GM12878 (cell line): ENCODE data around the gene EFHD2. TPM values are rescaled to one million over a fixed set of nuclear protein-coding genes. Genes with fewer than 3 reads are reported as not detected.

ENCODE experiments used
- ATAC-seq: fragments of 200-7000 bp; cut with Tn5 transposase; 3 replicates; pipeline ENCODE4 v1.9.1; 2020; ENCODE audit warnings: mild to moderate bottlenecking, moderate library complexity
- BruUV-seq: library from RNA; stranded (reverse); fragments of 400-500 nt; replicated peaks from 2 replicates; lab custom pipeline; 2021; lab: Mats Ljungman, UMichigan
- CTCF ChIA-PET: fragments of 300-600 bp; sonication (Branson Sonifier 250); formaldehyde crosslinking; extraction: SDS; loops from one replicate; lab custom pipeline; 2021; ENCODE audit warnings: inconsistent platforms; lab: Yijun Ruan, JAX
- POLR2A ChIA-PET: fragments of 350-600 bp; formaldehyde crosslinking; extraction: SDS; loops from one replicate; lab custom pipeline; 2021; ENCODE audit warnings: inconsistent platforms; lab: Charles Lee
- RAD21 ChIA-PET: fragments of 300-600 bp; sonication (Branson Sonifier 250); formaldehyde crosslinking; loops from one replicate; lab custom pipeline; 2023; ENCODE audit warnings: antibody characterized with exemption; ENCODE audit not compliant: unreplicated experiment; lab: Charles Lee
- SMC1A ChIA-PET: fragments of 300-600 bp; sonication (Branson Sonifier 250); formaldehyde crosslinking; loops from one replicate; lab custom pipeline; 2023; ENCODE audit not compliant: unreplicated experiment, uncharacterized antibody; lab: Charles Lee
- DNase-seq: peaks from one replicate; pipeline ENCODE4 v3.0.0-alpha.2; 2011; ENCODE audit warnings: low read depth, low spot score
- FAIRE-seq: peaks from 3 replicates; lab custom pipeline; 2011; peaks lifted over from hg19 to GRCh38; lab: Jason Lieb, UNC
- H2AFZ ChIP-seq: 2 replicates; pipeline ENCODE4 v1.6.0; 2011; ENCODE audit warnings: low read depth, low read length, control low read depth; ENCODE audit not compliant: control insufficient read depth
- H3K27ac ChIP-seq: 2 replicates; pipeline ENCODE4 v1.5.1; 2011; ENCODE audit warnings: control low read depth; ENCODE audit not compliant: control insufficient read depth, insufficient read depth
- H3K27me3 ChIP-seq, 2 experiments: replicated peaks in 1 of 2; 2 replicates each; pipeline versions ENCODE4 v1.6.0 to v1.6.1; 2011; ENCODE audit warnings: low read length in 1 of 2; ENCODE audit not compliant: control insufficient read depth in 2 of 2, insufficient read depth in 2 of 2
- H3K36me3 ChIP-seq, 2 experiments: 2 replicates each; pipeline ENCODE4 v1.5.1; 2011; ENCODE audit warnings: low read length in 1 of 2; ENCODE audit not compliant: control insufficient read depth in 2 of 2, insufficient read depth in 2 of 2
- H3K4me1 ChIP-seq: 2 replicates; pipeline ENCODE4 v1.6.1; 2011; ENCODE audit warnings: mild to moderate bottlenecking, low read length, moderate library complexity, mixed read lengths; ENCODE audit not compliant: control insufficient read depth, insufficient read depth
- H3K4me2 ChIP-seq: 2 replicates; pipeline ENCODE4 v1.6.0; 2011; ENCODE audit warnings: control low read depth; ENCODE audit not compliant: control insufficient read depth, insufficient read depth
- H3K4me3 ChIP-seq: fragments of 200-600 bp; sonication (generic); 2 replicates; pipeline ENCODE4 v1.5.1; 2016
- H3K79me2 ChIP-seq: 2 replicates; pipeline ENCODE4 v1.6.0; 2011; ENCODE audit warnings: low read length; ENCODE audit not compliant: control insufficient read depth, insufficient read depth
- H3K9ac ChIP-seq: 2 replicates; pipeline ENCODE4 v1.8.0; 2011; ENCODE audit warnings: low read length, control low read depth, mixed read lengths; ENCODE audit not compliant: control insufficient read depth, insufficient read depth
- H3K9me3 ChIP-seq: replicated peaks from 3 replicates; pipeline ENCODE4 v1.5.1; 2011; ENCODE audit warnings: mild to moderate bottlenecking, low read length; ENCODE audit not compliant: control insufficient read depth, insufficient read depth
- H4K20me1 ChIP-seq: 2 replicates; pipeline ENCODE4 v1.6.0; 2011; ENCODE audit not compliant: control insufficient read depth, insufficient read depth
- BCL11A ChIP-seq: IDR thresholded peaks from 2 replicates; pipeline ENCODE4 v1.6.1; 2011; ENCODE audit warnings: low read depth, low read length
- CTCF ChIP-seq, 3 experiments: IDR thresholded peaks in 2 of 3; conservative IDR thresholded peaks in 1 of 3; 2 replicates each; pipeline ENCODE4 v1.5.1; 2011; ENCODE audit warnings: low read depth in 3 of 3, low read length in 3 of 3, mild to moderate bottlenecking in 3 of 3, control low read depth in 2 of 3, moderate library complexity in 2 of 3, inconsistent platforms in 1 of 3, mixed read lengths in 1 of 3; ENCODE audit not compliant: control insufficient read depth in 2 of 3, insufficient read depth in 1 of 3; ENCODE audit errors: extremely low read depth in 1 of 3
- HDAC6 ChIP-seq: fragments of 200-600 bp; sonication (generic); IDR thresholded peaks from one replicate; pipeline ENCODE4 v1.8.0; 2017; ENCODE audit warnings: antibody characterized with exemption; ENCODE audit not compliant: unreplicated experiment
- NR2C2 ChIP-seq: IDR thresholded peaks from 2 replicates; pipeline ENCODE4 v1.6.1; 2011; ENCODE audit warnings: borderline replicate concordance, low read depth; ENCODE audit not compliant: control insufficient read depth, insufficient read length
- PML ChIP-seq: IDR thresholded peaks from 2 replicates; pipeline ENCODE4 v1.6.1; 2012; ENCODE audit warnings: low read length, inconsistent platforms
- RAD21 ChIP-seq: IDR thresholded peaks from 2 replicates; pipeline ENCODE4 v1.6.1; 2011; ENCODE audit warnings: mild to moderate bottlenecking, low read depth, low read length, moderate library complexity; ENCODE audit not compliant: insufficient read depth
- RFX5 ChIP-seq: IDR thresholded peaks from 2 replicates; pipeline ENCODE4 v1.6.1; 2011; ENCODE audit warnings: low read depth, low read length, improper control_type of control experiment
- SMARCA5 ChIP-seq: fragments of 450-650 bp; IDR thresholded peaks from 2 replicates; pipeline ENCODE4 v1.6.1; 2017; ENCODE audit warnings: mild to moderate bottlenecking
- SMC3 ChIP-seq: IDR thresholded peaks from 2 replicates; pipeline ENCODE4 v1.6.1; 2011; ENCODE audit warnings: low read length, improper control_type of control experiment, borderline replicate concordance
- ZNF207 ChIP-seq: fragments of 450-650 bp; IDR thresholded peaks from 2 replicates; pipeline ENCODE4 v1.6.1; 2014; ENCODE audit warnings: antibody characterized with exemption, mild to moderate bottlenecking, borderline replicate concordance
- ZNF622 ChIP-seq: fragments of 450-650 bp; IDR thresholded peaks from 2 replicates; pipeline ENCODE4 v1.6.1; 2017; ENCODE audit warnings: mild to moderate bottlenecking, inconsistent platforms
- whole genome bisulfite sequencing: methylation state at CpG from one replicate; pipeline ENCODE4 v1.1.6; 2016; ENCODE audit warnings: low lambda C conversion rate; ENCODE audit not compliant: insufficient replicate concordance, insufficient coverage; ENCODE audit errors: missing lambda C conversion rate; 5-methylcytosine and 5-hydroxymethylcytosine counted together
- in situ Hi-C: fragments of 300-500 bp; cut with MboI; formaldehyde crosslinking; loops from 9 replicates; pipeline ENCODE4 v1.14.3; 2018; ENCODE audit warnings: mixed read lengths
- intact Hi-C: fragments of 100-400 bp; cut with micrococcal nuclease; formaldehyde crosslinking; loops from one replicate; pipeline ENCODE4 v1.14.2; 2022; ENCODE audit not compliant: unreplicated experiment
- polyA plus RNA-seq, 11 experiments: library from polyadenylated mRNA; depleted of rRNA in 4 of 11; unstranded in 6 of 11; stranded (reverse) in 5 of 11; fragments of >200 nt; fragmentation: Nextera tagmentation in 4 of 11; fragmentation: Illumina TruSeq in 1 of 11; extraction: Ambion mirVana in 4 of 11; extraction: Trizol in 1 of 11; gene quantifications; 1 replicate in 1 of 11; 2 replicates in 10 of 11; pipeline versions ENCODE4 v1.2.1 to v1.2.3, GENCODE V29; 2011 to 2016; ENCODE audit warnings: inconsistent platforms in 2 of 11, missing spikeins in 2 of 11, low read depth in 1 of 11
- total RNA-seq, 4 experiments: library from RNA; depleted of rRNA in 3 of 4; stranded (reverse); fragments of >200 nt in 3 of 4; fragmentation: Illumina TruSeq in 1 of 4; extraction: Trizol in 1 of 4; gene quantifications; 2 replicates each; pipeline versions ENCODE4 v1.2.1 to v1.2.3, GENCODE V29; 2013 to 2021
- TF ChIP-seq, protein P1 (sequence below): fragments of 450-650 bp; IDR thresholded peaks from 2 replicates; pipeline ENCODE4 v1.6.1; 2014; ENCODE audit warnings: mild to moderate bottlenecking

The EFHD2 gene
- total and polyA plus RNA-seq, 10 of the 15 experiments (the other 5 are each of a cell fraction or from before 2014, with no cell fraction given): 4.0 to 114 (median 66.1) TPM

GRCh38 chr1:15364740-15365139 is 44.9 kb upstream of the EFHD2 start:
- TF ChIP-seq RFX5 (no peak), PML (no peak), RAD21 (peak; percentile 19; the same call in 1 of the 2 replicates), CTCF (IDR thresholded peaks at IDR 0.05 in 2 of 3, conservative IDR thresholded peaks at IDR 0.05 in 1 of 3; ENCODE audit: control insufficient read depth in 2 of 3, extremely low read depth in 1 of 3, insufficient read depth in 1 of 3, low read depth in 3 of 3, low read length in 3 of 3) (peak; percentile 4 to 24 (median 22); a peak in 3 of 6 replicates), SMC3 (no peak), NR2C2 (no peak), ZNF207 (no peak), SMARCA5 (no peak), BCL11A (no peak), HDAC6 (no peak), ZNF622 (no peak)
- TF ChIP-seq, protein P1, sequence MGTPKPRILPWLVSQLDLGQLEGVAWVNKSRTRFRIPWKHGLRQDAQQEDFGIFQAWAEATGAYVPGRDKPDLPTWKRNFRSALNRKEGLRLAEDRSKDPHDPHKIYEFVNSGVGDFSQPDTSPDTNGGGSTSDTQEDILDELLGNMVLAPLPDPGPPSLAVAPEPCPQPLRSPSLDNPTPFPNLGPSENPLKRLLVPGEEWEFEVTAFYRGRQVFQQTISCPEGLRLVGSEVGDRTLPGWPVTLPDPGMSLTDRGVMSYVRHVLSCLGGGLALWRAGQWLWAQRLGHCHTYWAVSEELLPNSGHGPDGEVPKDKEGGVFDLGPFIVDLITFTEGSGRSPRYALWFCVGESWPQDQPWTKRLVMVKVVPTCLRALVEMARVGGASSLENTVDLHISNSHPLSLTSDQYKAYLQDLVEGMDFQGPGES: no peak
- no peak overlapping the region for H3K4me3 ChIP-seq
- no peaks in the 10 kb centered on the region for H3K9me3 ChIP-seq
- no peaks in the 10 kb centered on the region for H3K79me2 ChIP-seq
- WGBS: 26% methylated on average over 5 of the region's 5 CpGs
- POLR2A ChIA-PET: no interaction called here
- H2AFZ ChIP-seq: no peak overlapping the region
- no peaks in the 10 kb centered on the region; the same call in 1 of the 2 replicates for H3K4me1 ChIP-seq
- H3K27ac ChIP-seq: no peak overlapping the region
- no TSS peak for BruUV-seq
- H3K9ac ChIP-seq: no peak overlapping the region
- SMC1A ChIA-PET: no interaction called here
- in situ Hi-C loops (no loop called here), intact Hi-C loops (no loop called here)
- CTCF ChIA-PET: no interaction called here
- ATAC-seq (peak; percentile 45; the same call in 1 of the 3 replicates), DNase-seq (no peak), FAIRE-seq (no peak)
- H3K27me3 ChIP-seq: 0 out of 4 replicates have a peak, but pooled peaks cover 0 to 2% of the 10 kb centered on the region in 2 experiments
- RAD21 ChIA-PET: no interaction called here
- H4K20me1 ChIP-seq: no peaks in the 10 kb centered on the region
- no peak overlapping the region for H3K4me2 ChIP-seq
- H3K36me3 ChIP-seq: no peaks in the 10 kb centered on the region
